Epithelial cell of proximal tubule (primary cell): ENCODE results near the gene CLIC3. TPM values are rescaled to one million over a fixed set of nuclear protein-coding genes. Genes with fewer than 3 reads are reported as not detected.

ENCODE experiments used
- DNase-seq: peaks from one replicate; pipeline ENCODE4 v3.0.0-alpha.2; 2011; ENCODE audit warnings: low read depth
- H3K4me3 ChIP-seq: 2 replicates; pipeline ENCODE4 v1.5.1; 2011; ENCODE audit warnings: low read depth, mild to moderate bottlenecking, low read length
- CTCF ChIP-seq: conservative IDR thresholded peaks from 2 replicates; pipeline ENCODE4 v1.5.1; 2012; ENCODE audit warnings: low read depth, mild to moderate bottlenecking, low read length
- total RNA-seq: library from RNA; depleted of rRNA; stranded (reverse); fragments of >200 nt; gene quantifications from 2 replicates; pipeline ENCODE4 v1.2.3, GENCODE V29; 2015

CLIC3 gene
- total RNA-seq, 1 donor from 2014 or later = 2.4 TPM

- TF ChIP-seq CTCF = no peak
These were observed 41.0 kb downstream of the CLIC3 start for GRCh38 chr9:136955202-136955942.

GRCh38 chr9:136954270-136955083, 41.9 kb downstream of the CLIC3 start:
- DNase-seq = no peak
- H3K4me3 ChIP-seq = no peak overlapping the region

More at GRCh38 chr9:136955202-136955942, 41.0 kb downstream of the CLIC3 start:
- H3K4me3 ChIP-seq = no peak overlapping the region
- no peak for DNase-seq

GRCh38 chr9:136953771-136954269, 42.5 kb downstream of the CLIC3 start:
- DNase-seq = no peak
- TF ChIP-seq CTCF = no peak
- no peak overlapping the region for H3K4me3 ChIP-seq

More at GRCh38 chr9:136954270-136955083, 41.9 kb downstream of the CLIC3 start:
- no peak for TF ChIP-seq CTCF

GRCh38 chr9:136952876-136953770, 43.2 kb downstream of the CLIC3 start:
- no peak for TF ChIP-seq CTCF
- no peak overlapping the region for H3K4me3 ChIP-seq
- DNase-seq = no peak

GRCh38 chr9:136952321-136952850, 44.0 kb downstream of the CLIC3 start:
- H3K4me3 ChIP-seq = no peak overlapping the region
- TF ChIP-seq CTCF = no peak
- no peak for DNase-seq

- no peak within 1 kb of the TSS for H3K4me3 ChIP-seq
- no peak for TF ChIP-seq CTCF
- no peak for DNase-seq
These were observed 44.6 kb downstream of the CLIC3 start, which contains the start of gene LCN12 for GRCh38 chr9:136951541-136952320. TSS of gene LCN12 (plus strand) at chr9:136952273. CDS start at chr9:136952328, 55 bp downstream.
